ENCODE measurements around the gene AFF3.

- no peak for TF ChIP-seq POLR2A (IDR thresholded peaks at IDR 0.05)
- TF ChIP-seq, protein P1, sequence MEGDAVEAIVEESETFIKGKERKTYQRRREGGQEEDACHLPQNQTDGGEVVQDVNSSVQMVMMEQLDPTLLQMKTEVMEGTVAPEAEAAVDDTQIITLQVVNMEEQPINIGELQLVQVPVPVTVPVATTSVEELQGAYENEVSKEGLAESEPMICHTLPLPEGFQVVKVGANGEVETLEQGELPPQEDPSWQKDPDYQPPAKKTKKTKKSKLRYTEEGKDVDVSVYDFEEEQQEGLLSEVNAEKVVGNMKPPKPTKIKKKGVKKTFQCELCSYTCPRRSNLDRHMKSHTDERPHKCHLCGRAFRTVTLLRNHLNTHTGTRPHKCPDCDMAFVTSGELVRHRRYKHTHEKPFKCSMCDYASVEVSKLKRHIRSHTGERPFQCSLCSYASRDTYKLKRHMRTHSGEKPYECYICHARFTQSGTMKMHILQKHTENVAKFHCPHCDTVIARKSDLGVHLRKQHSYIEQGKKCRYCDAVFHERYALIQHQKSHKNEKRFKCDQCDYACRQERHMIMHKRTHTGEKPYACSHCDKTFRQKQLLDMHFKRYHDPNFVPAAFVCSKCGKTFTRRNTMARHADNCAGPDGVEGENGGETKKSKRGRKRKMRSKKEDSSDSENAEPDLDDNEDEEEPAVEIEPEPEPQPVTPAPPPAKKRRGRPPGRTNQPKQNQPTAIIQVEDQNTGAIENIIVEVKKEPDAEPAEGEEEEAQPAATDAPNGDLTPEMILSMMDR (IDR thresholded peaks at IDR 0.05), result no peak
- no peak for TF ChIP-seq EP300 (IDR thresholded peaks at IDR 0.05)
These were observed 285.0 kb downstream of the AFF3 start for GRCh38 chr2:99857372-99857771.
